K562 (cell line): ENCODE measurements around the gene DHDDS. TPM values are rescaled to one million over a fixed set of nuclear protein-coding genes. Genes with fewer than 3 reads are reported as not detected.

Experiments used
- ATF1 ChIP-seq, 2 experiments: fragments of 450-650 bp in 1 of 2; IDR thresholded peaks; 2 replicates each; pipeline ENCODE4 v1.6.1; 2016; ENCODE audit warnings: missing compliant biosample characterization in 1 of 2, missing genetic modification characterization in 1 of 2
- CCNT2 ChIP-seq: IDR thresholded peaks from 2 replicates; pipeline ENCODE4 v1.6.1; 2011; ENCODE audit warnings: borderline replicate concordance, low read depth, mild to moderate bottlenecking, moderate library complexity, mixed read lengths, low read length; ENCODE audit not compliant: insufficient read length; ENCODE audit errors: extremely low read depth
- CHCHD3 ChIP-seq: fragments of 250-450 bp; sonication (Bioruptor Pico); IDR thresholded peaks from 2 replicates; pipeline ENCODE4 v2.1.2; 2022; ENCODE audit warnings: mild to moderate bottlenecking
- CHD2 ChIP-seq: IDR thresholded peaks from 2 replicates; pipeline ENCODE4 v1.6.1; 2011; ENCODE audit warnings: low read depth, low read length
- DEAF1 ChIP-seq: fragments of 450-650 bp; formaldehyde crosslinking; IDR thresholded peaks from 2 replicates; pipeline ENCODE4 v1.4.0; 2020; ENCODE audit warnings: mild to moderate bottlenecking, moderate library complexity
- GATA2 ChIP-seq: sonication (generic); formaldehyde crosslinking; IDR thresholded peaks from 2 replicates; pipeline ENCODE4 v1.4.0; 2020; ENCODE audit warnings: mild to moderate bottlenecking, missing genetic modification reagents
- HDAC3 ChIP-seq: fragments of 450-650 bp; IDR thresholded peaks from 2 replicates; pipeline ENCODE4 v1.6.1; 2018; ENCODE audit warnings: borderline replicate concordance, mild to moderate bottlenecking, moderate library complexity; ENCODE audit not compliant: partially characterized antibody
- IFI16 ChIP-seq: fragments of 250-450 bp; sonication (Bioruptor Pico); IDR thresholded peaks from 2 replicates; pipeline ENCODE4 v2.1.2; 2022; ENCODE audit warnings: mild to moderate bottlenecking, inconsistent platforms
- KAT7 ChIP-seq: sonication (generic); formaldehyde crosslinking; IDR thresholded peaks from 2 replicates; pipeline ENCODE4 v1.8.0; 2022; ENCODE audit warnings: missing genetic modification reagents, mild to moderate bottlenecking, borderline replicate concordance
- MAZ ChIP-seq, 2 experiments: fragments of 450-650 bp in 1 of 2; sonication (generic) in 1 of 2; formaldehyde crosslinking; IDR thresholded peaks in 1 of 2; conservative IDR thresholded peaks in 1 of 2; 2 replicates each; pipeline versions ENCODE4 v1.4.0 to v1.5.0; 2020; ENCODE audit warnings: mild to moderate bottlenecking in 1 of 2, missing genetic modification reagents in 1 of 2
- MTA3 ChIP-seq: fragments of 450-650 bp; formaldehyde crosslinking; IDR thresholded peaks from 2 replicates; pipeline ENCODE4 v1.6.1; 2017; ENCODE audit warnings: mild to moderate bottlenecking, borderline replicate concordance
- NFYB ChIP-seq: IDR thresholded peaks from 2 replicates; pipeline ENCODE4 v1.6.1; 2011; ENCODE audit warnings: mild to moderate bottlenecking, moderate library complexity; ENCODE audit not compliant: insufficient read length; ENCODE audit errors: extremely low read depth
- PTBP1 ChIP-seq: fragments of 200-400 bp; formaldehyde crosslinking; IDR thresholded peaks from 2 replicates; pipeline ENCODE4 v1.6.1; 2017; ENCODE audit warnings: low read depth, low read length
- RB1 ChIP-seq: fragments of 450-650 bp; IDR thresholded peaks from 2 replicates; pipeline ENCODE4 v1.6.1; 2017; ENCODE audit warnings: low read depth, mild to moderate bottlenecking
- RFX1 ChIP-seq: fragments of 450-650 bp; IDR thresholded peaks from 2 replicates; pipeline ENCODE4 v1.6.1; 2016; ENCODE audit warnings: mild to moderate bottlenecking, moderate library complexity
- TCF3 ChIP-seq: sonication (generic); formaldehyde crosslinking; IDR thresholded peaks from 2 replicates; pipeline ENCODE4 v1.4.0; 2020; ENCODE audit warnings: mild to moderate bottlenecking, missing genetic modification reagents
- TSHZ1 ChIP-seq: fragments of 250-450 bp; sonication (Bioruptor Pico); IDR thresholded peaks from 2 replicates; pipeline ENCODE4 v1.4.0; 2020; ENCODE audit warnings: mild to moderate bottlenecking, moderate library complexity
- ZBED1 ChIP-seq: IDR thresholded peaks from 2 replicates; pipeline ENCODE4 v1.6.1; 2014
- ZKSCAN3 ChIP-seq: fragments of 250-450 bp; sonication (Bioruptor Pico); IDR thresholded peaks from 2 replicates; pipeline ENCODE4 v1.4.0; 2020
- ZNF717 ChIP-seq: fragments of 250-450 bp; sonication (Bioruptor Pico); IDR thresholded peaks from 2 replicates; pipeline ENCODE4 v1.5.0; 2021
- polyA plus RNA-seq, 8 experiments: library from polyadenylated mRNA; depleted of rRNA in 4 of 8; stranded (reverse) in 5 of 8; unstranded in 3 of 8; fragments of >200 nt; fragmentation: Nextera tagmentation in 2 of 8; fragmentation: Illumina TruSeq in 1 of 8; extraction: Ambion mirVana in 2 of 8; extraction: Trizol in 1 of 8; gene quantifications; 2 replicates each; pipeline versions ENCODE4 v1.2.1 to v1.2.3, GENCODE V29; 2011 to 2014; ENCODE audit warnings: inconsistent platforms in 1 of 8, missing spikeins in 1 of 8
- total RNA-seq, 7 experiments: library from RNA; depleted of rRNA in 6 of 7; stranded (reverse); fragments of >200 nt in 6 of 7; fragmentation: Illumina TruSeq in 2 of 7; extraction: Trizol in 2 of 7; gene quantifications; 2 replicates each; pipeline versions ENCODE4 v1.2.1 to v1.2.3, GENCODE V29; 2011 to 2021; ENCODE audit warnings: low replicate concordance in 1 of 7
- TF ChIP-seq, protein P1 (sequence below): sonication (generic); formaldehyde crosslinking; IDR thresholded peaks from 2 replicates; pipeline ENCODE4 v1.8.0; 2022; ENCODE audit warnings: mild to moderate bottlenecking, missing genetic modification reagents
- TF ChIP-seq, protein P2 (sequence below): fragments of 450-650 bp; IDR thresholded peaks from 2 replicates; pipeline ENCODE4 v1.6.1; 2016; ENCODE audit warnings: low read depth, mild to moderate bottlenecking, moderate library complexity

Gene DHDDS
- total and polyA plus RNA-seq, 9 of the 15 experiments (the other 6 are each of a cell fraction or from before 2014, with no cell fraction given): 33.3 to 55.0 (median 44.3) TPM

- TF ChIP-seq ATF1 (CRISPR knock-in tag; IDR thresholded peaks at IDR 0.05) (no peak), ATF1 (tag; IDR thresholded peaks at IDR 0.05) (no peak; the same call in 1 of the 2 replicates), TCF3 (CRISPR knock-in tag) (peak; percentile 24; the same call in 1 of the 2 replicates), DEAF1 (CRISPR knock-in tag) (no peak), ZKSCAN3 (CRISPR knock-in tag) (no peak), PTBP1 (0 out of 2 replicates have a peak, but pooled peaks have one; percentile 26), IFI16 (no peak), RB1 (peak; percentile 73), KAT7 (CRISPR knock-in tag) (peak; percentile 97), ZBED1 (no peak), GATA2 (CRISPR knock-in tag) (no peak), ZNF717 (0 out of 2 replicates have a peak, but pooled peaks have one; percentile 67), CHD2 (no peak), HDAC3 (no peak), NFYB (peak; percentile 89), CCNT2 (peak; percentile 63), TSHZ1 (CRISPR knock-in tag) (no peak), MAZ (CRISPR knock-in tag; conservative IDR thresholded peaks at IDR 0.05 in 1 of 2, IDR thresholded peaks at IDR 0.05 in 1 of 2) (peak in 1 of 2 experiments; percentile 72; a peak in 3 of 4 replicates), MTA3 (peak; percentile 41), CHCHD3 (CRISPR knock-in tag) (no peak), RFX1 (no peak)
- TF ChIP-seq, protein P1, sequence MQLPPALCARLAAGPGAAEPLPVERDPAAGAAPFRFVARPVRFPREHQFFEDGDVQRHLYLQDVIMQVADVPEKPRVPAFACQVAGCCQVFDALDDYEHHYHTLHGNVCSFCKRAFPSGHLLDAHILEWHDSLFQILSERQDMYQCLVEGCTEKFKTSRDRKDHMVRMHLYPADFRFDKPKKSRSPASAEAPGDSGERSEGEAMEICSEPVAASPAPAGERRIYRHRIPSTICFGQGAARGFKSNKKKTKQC: peak; percentile 82
- TF ChIP-seq, protein P2, sequence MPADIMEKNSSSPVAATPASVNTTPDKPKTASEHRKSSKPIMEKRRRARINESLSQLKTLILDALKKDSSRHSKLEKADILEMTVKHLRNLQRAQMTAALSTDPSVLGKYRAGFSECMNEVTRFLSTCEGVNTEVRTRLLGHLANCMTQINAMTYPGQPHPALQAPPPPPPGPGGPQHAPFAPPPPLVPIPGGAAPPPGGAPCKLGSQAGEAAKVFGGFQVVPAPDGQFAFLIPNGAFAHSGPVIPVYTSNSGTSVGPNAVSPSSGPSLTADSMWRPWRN: no peak
Measured at GRCh38 chr1:26472320-26472900, 40.3 kb downstream of the DHDDS start, which contains the start of gene HMGN2 (continued).
